EL (cell line): ENCODE results near the gene PRB3.

ENCODE experiments used
- DNase-seq: peaks from one replicate; pipeline ENCODE4 v3.0.0-alpha.2; 2016

PRB3 gene

GRCh38 chr12:11269607-11270006, at the start of gene PRB3:
Gene PRB3, minus strand, starts transcription at chr12:11269707. Its CDS starts 38 bp downstream, at chr12:11269669.
- DNase-seq, result no peak

GRCh38 chr12:11310336-11310735, 40.8 kb upstream of the PRB3 start, which contains the start of gene PRB4:
Gene PRB4, minus strand, starts transcription at chr12:11310436. Its CDS starts 38 bp downstream, at chr12:11310398.
- DNase-seq, result no peak

- DNase-seq, result no peak
Observed at GRCh38 chr12:11307143-11307542, 37.6 kb upstream of the PRB3 start.

GRCh38 chr12:11273449-11273848, 3.9 kb upstream of the PRB3 start:
- DNase-seq, result no peak

GRCh38 chr12:11264501-11264900, 5.0 kb downstream of the PRB3 start:
- DNase-seq, result no peak

GRCh38 chr12:11246489-11246888, 23.0 kb downstream of the PRB3 start:
- no peak for DNase-seq

- no peak for DNase-seq
Observed at GRCh38 chr12:11242656-11243055, 26.9 kb downstream of the PRB3 start.

- no peak for DNase-seq
Observed at GRCh38 chr12:11240348-11240930, 29.1 kb downstream of the PRB3 start.

GRCh38 chr12:11238275-11238674, 31.2 kb downstream of the PRB3 start:
- DNase-seq, result no peak

- no peak for DNase-seq
Observed at GRCh38 chr12:11233532-11233931, 36.0 kb downstream of the PRB3 start.

GRCh38 chr12:11228296-11228879, 41.1 kb downstream of the PRB3 start:
- peak; percentile 50 for DNase-seq

- DNase-seq, result no peak
Observed at GRCh38 chr12:11227373-11227772, 42.1 kb downstream of the PRB3 start.
